Stimulated activated CD4-positive, alpha-beta T cell treated with anti-CD3 and anti-CD28 coated beads, Interleukin-1b, Interleukin-23, amount 100 ng/mL, for 24 hours (primary cell): ENCODE results near the gene TTC14.

Source experiments
- DNase-seq, 4 experiments: peaks; one replicate each; pipeline ENCODE4 v3.0.0-alpha.2; 2020; ENCODE audit warnings: low read depth in 4 of 4, low spot score in 1 of 4

The TTC14 gene

GRCh38 chr3:180630371-180630770 lies 28.4 kb downstream of the TTC14 start:
- no peak for DNase-seq

- no peak for DNase-seq
Observed at GRCh38 chr3:180631317-180631716, 29.4 kb downstream of the TTC14 start.

DNA sequence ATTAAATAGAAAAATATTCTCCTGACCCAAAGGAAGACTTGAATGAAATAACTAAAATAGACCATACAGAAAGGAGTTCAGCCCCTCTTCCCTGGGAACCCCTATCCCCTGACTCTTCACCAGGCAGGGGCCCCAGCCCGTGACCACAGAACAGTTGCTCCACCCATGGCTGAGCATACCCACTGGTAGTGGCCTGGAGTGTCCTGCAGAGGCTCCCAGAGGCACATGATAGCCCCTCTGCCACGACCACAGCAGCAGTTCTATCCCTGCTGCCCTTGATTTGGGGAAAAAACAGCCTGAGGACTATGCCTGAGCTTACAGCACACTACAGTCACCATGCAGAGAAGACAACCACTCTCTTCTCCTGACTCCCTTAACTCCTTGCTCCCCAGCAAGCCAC lies 31.8 kb downstream of the TTC14 start:
- DNase-seq = no peak

- DNase-seq = no peak
Observed at GRCh38 chr3:180640987-180641386, 39.0 kb downstream of the TTC14 start.

GRCh38 chr3:180646187-180646790 lies 44.3 kb downstream of the TTC14 start:
- no peak for DNase-seq

GRCh38 chr3:180656406-180656805 lies 54.4 kb downstream of the TTC14 start:
- no peak for DNase-seq

DNA sequence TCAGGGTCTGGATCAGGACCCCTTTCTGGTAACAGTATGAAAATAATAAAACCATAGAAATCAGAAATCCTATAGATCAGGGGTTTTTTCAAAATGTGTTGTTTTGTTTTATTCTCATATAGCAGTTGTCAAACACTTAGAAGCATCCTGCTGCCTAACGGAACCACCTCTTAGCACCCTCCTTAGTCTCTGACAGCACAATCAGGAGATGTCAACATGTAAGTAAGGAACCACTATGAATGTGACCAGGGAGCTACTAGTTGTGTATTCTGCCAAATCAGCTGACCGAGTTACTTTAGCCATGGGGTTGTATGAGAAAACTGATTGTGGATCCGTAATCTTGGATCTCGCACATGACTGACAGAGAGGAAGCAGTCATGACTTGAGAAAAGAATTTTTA lies 55.1 kb downstream of the TTC14 start:
- DNase-seq = no peak
